ENCODE data around the gene PLCXD3.

Gene PLCXD3

DNA sequence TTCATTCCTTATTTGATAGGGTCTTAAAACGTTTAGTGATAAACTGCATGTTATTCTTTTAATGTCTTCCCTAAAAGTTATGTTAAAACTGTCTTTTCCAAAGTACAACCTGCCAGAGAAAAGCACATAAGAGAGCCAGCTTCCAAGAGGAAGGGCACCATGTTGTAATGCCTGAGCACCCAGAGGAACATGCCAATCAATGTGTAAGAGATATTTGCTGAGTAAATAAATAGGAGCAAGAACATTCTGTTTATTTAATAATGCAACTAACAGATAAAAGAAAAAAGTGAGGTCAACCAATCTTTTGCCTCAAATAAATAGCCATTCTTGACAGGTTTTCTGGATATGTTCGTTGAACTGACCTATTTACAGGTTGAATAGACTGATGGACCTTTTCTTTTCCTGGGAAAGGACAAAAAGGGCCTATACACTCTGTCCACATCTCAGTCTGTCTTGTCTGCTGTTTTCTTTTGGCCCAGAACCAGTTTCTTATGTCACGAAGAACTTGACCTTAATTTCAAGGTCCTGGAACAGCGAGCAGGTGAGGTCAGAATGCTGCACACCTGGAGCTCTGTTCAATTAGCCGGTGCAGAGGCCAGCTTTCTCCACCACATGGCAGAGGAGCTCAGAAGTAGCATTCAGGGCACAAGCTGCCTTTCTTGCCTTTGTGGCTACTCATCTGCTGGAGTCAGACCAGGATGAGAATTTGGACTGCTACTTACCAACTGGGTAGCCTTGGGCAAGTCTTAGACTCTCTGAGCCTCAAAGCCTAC lies 77.7 kb downstream of the PLCXD3 start:
- Histone ChIP-seq H3K27me3 (ENCODE audit: control insufficient read depth, insufficient read depth, low read length) (no peaks in the 10 kb centered on the region), H3K36me3 (ENCODE audit: control insufficient read depth, low read depth, low read length) (no peaks in the 10 kb centered on the region), H3K9me3 (ENCODE audit: control insufficient read depth, low read depth, low read length) (no peaks in the 10 kb centered on the region), H3K27ac (ENCODE audit: low read length) (no peak overlapping the region), H3K4me1 (ENCODE audit: control insufficient read depth, low read depth, low read length) (peaks cover 12% of the 10 kb centered on the region), H3K4me3 (ENCODE audit: low read length) (no peak overlapping the region), H3K9ac (ENCODE audit: low read length) (no peak overlapping the region)

DNA sequence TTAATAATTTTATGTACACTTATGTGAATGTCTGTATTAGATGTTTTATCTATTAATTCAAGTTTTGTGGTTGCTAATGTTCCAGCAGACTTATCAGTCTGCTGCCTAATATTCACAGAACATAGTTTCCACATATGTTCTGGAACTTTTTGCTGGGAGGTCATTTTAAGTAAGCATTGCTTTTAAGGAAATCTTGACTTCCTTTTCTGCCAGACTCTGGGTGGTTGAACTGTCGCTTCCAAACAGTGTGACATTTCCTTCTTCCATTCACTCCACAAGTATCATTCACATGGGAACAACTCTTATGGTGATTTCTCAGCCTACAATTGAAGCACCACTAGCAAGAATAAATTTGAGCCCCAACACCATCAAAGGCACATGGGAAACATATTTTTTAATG lies 82.9 kb downstream of the PLCXD3 start:
- H3K27ac ChIP-seq (ENCODE audit: low read length), result no peak overlapping the region
- H3K4me1 ChIP-seq (ENCODE audit: control insufficient read depth, low read depth, low read length), result peaks cover 17% of the 10 kb centered on the region
- H3K36me3 ChIP-seq (ENCODE audit: control insufficient read depth, low read depth, low read length), result no peaks in the 10 kb centered on the region
- H3K4me3 ChIP-seq (ENCODE audit: low read length), result no peak overlapping the region
- no peak overlapping the region for H3K9ac ChIP-seq (ENCODE audit: low read length)
- H3K9me3 ChIP-seq (ENCODE audit: control insufficient read depth, low read depth, low read length), result no peaks in the 10 kb centered on the region
- no peaks in the 10 kb centered on the region for H3K27me3 ChIP-seq (ENCODE audit: control insufficient read depth, insufficient read depth, low read length)

DNA sequence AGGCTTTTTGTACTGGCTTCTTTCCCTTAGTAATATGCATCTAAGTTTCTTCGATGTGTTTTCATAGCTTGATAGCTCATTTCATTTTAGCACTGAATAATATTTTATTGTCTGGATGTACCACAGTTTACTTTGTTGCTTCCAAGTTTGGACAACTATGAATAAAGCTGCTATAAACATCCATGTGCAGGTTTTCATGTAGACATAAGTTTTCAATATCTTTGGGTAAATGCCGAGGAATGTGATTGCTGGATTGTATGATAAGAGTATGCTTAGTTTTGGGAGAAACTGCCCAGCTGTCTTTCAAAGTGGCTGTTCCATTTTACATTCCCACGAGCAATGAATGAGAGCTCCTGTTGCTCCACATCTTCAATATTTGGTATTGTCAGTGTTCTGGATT lies 84.7 kb downstream of the PLCXD3 start:
- Histone ChIP-seq H3K27ac (ENCODE audit: low read length) (no peak overlapping the region), H3K9me3 (ENCODE audit: control insufficient read depth, low read depth, low read length) (no peaks in the 10 kb centered on the region), H3K4me1 (ENCODE audit: control insufficient read depth, low read depth, low read length) (peaks cover 17% of the 10 kb centered on the region), H3K9ac (ENCODE audit: low read length) (no peak overlapping the region), H3K27me3 (ENCODE audit: control insufficient read depth, insufficient read depth, low read length) (no peaks in the 10 kb centered on the region), H3K4me3 (ENCODE audit: low read length) (no peak overlapping the region), H3K36me3 (ENCODE audit: control insufficient read depth, low read depth, low read length) (no peaks in the 10 kb centered on the region)

DNA sequence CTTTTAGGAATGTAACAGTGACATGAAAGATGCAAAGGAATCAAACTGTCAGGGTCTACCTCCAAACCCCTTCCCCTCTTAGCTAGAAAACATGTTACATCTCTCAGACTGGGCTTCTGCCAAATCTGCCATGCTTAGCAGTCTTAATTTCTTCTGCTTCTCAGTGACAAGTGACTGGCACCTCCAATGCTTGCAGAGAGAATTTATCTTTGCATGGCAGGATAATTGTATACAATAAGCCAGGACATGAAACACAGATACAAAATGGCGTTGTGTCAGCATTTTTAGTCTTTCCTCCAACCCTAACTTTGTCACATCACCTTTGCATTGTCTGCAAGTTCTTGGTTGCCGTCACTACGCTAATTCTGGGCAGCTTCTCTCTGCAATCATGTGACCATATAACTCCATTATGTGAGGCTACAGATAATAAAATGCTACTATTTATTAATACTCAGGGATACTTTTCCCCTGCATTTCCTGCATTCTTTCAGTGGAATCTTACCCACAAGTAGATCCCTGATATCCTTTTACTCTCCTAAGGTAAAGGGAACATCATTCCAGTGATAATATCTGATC lies 89.8 kb downstream of the PLCXD3 start:
- Histone ChIP-seq H3K4me3 (ENCODE audit: low read length) (no peak overlapping the region), H3K36me3 (ENCODE audit: control insufficient read depth, low read depth, low read length) (no peaks in the 10 kb centered on the region), H3K9ac (ENCODE audit: low read length) (no peak overlapping the region), H3K4me1 (ENCODE audit: control insufficient read depth, low read depth, low read length) (peaks cover 10% of the 10 kb centered on the region), H3K27me3 (ENCODE audit: control insufficient read depth, insufficient read depth, low read length) (no peaks in the 10 kb centered on the region), H3K9me3 (ENCODE audit: control insufficient read depth, low read depth, low read length) (no peaks in the 10 kb centered on the region), H3K27ac (ENCODE audit: low read length) (no peak overlapping the region)

DNA sequence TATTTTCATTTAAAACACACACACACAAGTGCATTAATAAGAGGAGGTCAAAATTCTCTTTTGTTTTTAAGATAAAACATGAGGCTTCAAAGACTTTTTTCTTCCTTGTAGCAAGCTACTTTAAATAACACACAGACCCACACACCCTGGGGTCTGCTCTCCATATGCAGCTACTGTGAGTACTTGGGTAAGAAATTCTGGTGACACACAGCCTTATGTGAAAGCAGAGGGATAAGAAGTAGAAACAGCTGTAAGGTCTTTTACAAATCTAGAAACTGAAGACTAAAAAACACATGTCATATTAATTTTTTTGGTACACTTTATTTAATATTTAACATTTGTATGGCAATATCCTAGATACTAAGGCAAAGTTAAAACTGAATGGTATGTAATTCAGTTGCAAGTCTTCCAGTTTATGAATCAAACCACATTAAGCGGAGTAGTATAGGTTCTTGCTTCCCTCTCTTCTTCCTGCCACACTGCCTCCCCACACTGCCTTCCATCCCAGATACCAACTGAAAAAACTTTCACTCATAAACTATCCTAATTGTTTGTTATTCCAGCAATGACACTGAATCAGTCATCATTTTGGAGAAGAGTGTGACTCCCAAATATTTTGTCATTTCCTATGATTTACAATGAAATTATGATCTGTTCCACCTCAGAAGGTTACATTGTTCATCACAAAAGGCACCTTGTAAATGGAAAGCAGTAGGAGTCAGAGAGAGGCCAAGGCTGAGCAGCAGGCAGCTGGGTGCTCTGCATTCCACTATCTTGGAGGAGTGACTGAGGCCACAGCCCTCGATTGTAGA lies 92.0 kb downstream of the PLCXD3 start:
- peaks cover 10% of the 10 kb centered on the region for H3K4me1 ChIP-seq (ENCODE audit: control insufficient read depth, low read depth, low read length)

DNA sequence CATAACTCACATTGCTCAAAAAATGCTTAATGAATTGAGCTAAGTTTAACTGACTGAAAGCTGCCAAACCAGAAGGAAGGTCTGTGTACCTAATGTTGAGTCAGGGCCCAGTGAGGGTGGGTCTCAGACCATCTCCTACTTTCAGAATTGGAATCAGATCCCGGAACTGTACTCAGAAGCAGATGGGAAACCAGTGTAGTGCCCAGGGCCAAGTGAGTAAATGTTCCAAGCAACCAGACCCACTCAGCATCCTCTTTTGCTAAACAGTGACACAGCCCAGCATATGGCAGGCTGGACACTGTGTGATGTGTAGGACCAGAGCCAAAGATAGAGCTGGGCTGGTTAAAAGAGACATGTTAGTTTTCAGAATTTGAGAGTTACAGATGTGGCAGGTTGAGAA lies 94.1 kb downstream of the PLCXD3 start:
- Histone ChIP-seq H3K4me1 (ENCODE audit: control insufficient read depth, low read depth, low read length) (peaks cover 10% of the 10 kb centered on the region), H3K9me3 (ENCODE audit: control insufficient read depth, low read depth, low read length) (no peaks in the 10 kb centered on the region), H3K27ac (ENCODE audit: low read length) (no peak overlapping the region), H3K36me3 (ENCODE audit: control insufficient read depth, low read depth, low read length) (no peaks in the 10 kb centered on the region), H3K4me3 (ENCODE audit: low read length) (no peak overlapping the region), H3K9ac (ENCODE audit: low read length) (no peak overlapping the region), H3K27me3 (ENCODE audit: control insufficient read depth, insufficient read depth, low read length) (no peaks in the 10 kb centered on the region)

More for the DNA sequence above, 92.0 kb downstream of the PLCXD3 start:
- H3K9ac ChIP-seq (ENCODE audit: low read length), result no peak overlapping the region
- H3K9me3 ChIP-seq (ENCODE audit: control insufficient read depth, low read depth, low read length), result no peaks in the 10 kb centered on the region
- H3K36me3 ChIP-seq (ENCODE audit: control insufficient read depth, low read depth, low read length), result no peaks in the 10 kb centered on the region
- no peak overlapping the region for H3K27ac ChIP-seq (ENCODE audit: low read length)
- H3K27me3 ChIP-seq (ENCODE audit: control insufficient read depth, insufficient read depth, low read length), result no peaks in the 10 kb centered on the region
- no peak overlapping the region for H3K4me3 ChIP-seq (ENCODE audit: low read length)

DNA sequence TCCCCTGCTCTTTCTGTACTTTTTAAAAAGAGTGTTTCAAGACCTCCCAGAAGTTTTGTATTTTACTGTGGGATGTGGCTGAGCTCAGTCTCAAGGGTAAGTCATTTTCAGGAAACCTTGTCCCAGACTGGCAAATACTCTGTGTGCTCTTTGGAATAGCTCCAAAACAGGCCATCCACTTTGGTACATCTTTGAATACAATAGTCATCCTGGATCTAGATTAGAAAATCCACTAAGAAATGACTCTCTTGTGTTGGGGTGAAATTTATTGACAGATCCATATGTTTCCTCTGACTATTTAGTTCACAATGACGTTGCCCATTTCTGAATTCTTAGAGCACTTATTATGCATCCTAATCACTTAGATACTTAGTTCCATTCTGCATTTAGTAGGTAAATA lies 95.2 kb downstream of the PLCXD3 start:
- Histone ChIP-seq H3K27me3 (ENCODE audit: control insufficient read depth, insufficient read depth, low read length) (no peaks in the 10 kb centered on the region), H3K9ac (ENCODE audit: low read length) (no peak overlapping the region), H3K4me1 (ENCODE audit: control insufficient read depth, low read depth, low read length) (peaks cover 10% of the 10 kb centered on the region), H3K36me3 (ENCODE audit: control insufficient read depth, low read depth, low read length) (no peaks in the 10 kb centered on the region), H3K27ac (ENCODE audit: low read length) (no peak overlapping the region), H3K9me3 (ENCODE audit: control insufficient read depth, low read depth, low read length) (no peaks in the 10 kb centered on the region), H3K4me3 (ENCODE audit: low read length) (no peak overlapping the region)

DNA sequence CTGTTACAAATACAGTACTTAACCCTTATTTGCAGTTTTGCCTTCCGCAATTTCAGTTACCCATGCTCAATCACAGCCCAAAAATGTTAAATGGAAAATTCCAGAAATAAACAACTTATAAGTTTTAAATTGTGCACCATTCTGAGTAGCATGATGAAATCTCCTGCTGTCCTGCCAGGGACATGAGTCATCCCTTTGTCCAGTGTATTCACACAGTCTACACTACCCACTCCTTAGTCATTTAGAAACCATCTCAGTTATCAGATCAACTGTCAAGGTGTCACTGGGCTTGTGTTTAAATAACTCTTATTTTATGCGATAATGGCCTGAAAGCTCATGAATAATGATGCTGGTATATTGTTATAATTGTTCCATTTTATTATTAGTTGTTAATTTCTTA lies 95.8 kb downstream of the PLCXD3 start:
- Histone ChIP-seq H3K4me3 (ENCODE audit: low read length) (no peak overlapping the region), H3K9me3 (ENCODE audit: control insufficient read depth, low read depth, low read length) (no peaks in the 10 kb centered on the region), H3K27ac (ENCODE audit: low read length) (no peak overlapping the region), H3K36me3 (ENCODE audit: control insufficient read depth, low read depth, low read length) (no peaks in the 10 kb centered on the region), H3K9ac (ENCODE audit: low read length) (no peak overlapping the region), H3K4me1 (ENCODE audit: control insufficient read depth, low read depth, low read length) (peaks cover 10% of the 10 kb centered on the region), H3K27me3 (ENCODE audit: control insufficient read depth, insufficient read depth, low read length) (no peaks in the 10 kb centered on the region)

DNA sequence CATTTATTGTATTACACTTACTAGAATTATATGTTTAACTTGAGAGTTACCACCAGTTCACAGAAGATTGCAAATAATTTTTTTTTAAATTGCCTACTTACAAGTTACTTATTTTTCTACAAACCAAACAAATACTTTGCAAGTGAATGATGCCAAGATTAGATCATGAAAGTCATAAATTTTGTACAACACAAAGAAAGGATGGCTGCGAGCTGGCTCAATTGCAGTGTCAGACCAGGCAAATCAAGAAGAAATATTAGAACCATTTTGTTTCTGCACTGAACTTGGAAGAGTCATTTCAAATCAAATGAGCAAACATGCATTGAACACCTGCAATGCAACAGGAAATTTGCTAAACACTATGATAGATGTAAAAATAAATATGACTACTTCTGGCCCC lies 97.3 kb downstream of the PLCXD3 start:
- Histone ChIP-seq H3K27ac (ENCODE audit: low read length) (no peak overlapping the region), H3K27me3 (ENCODE audit: control insufficient read depth, insufficient read depth, low read length) (no peaks in the 10 kb centered on the region), H3K9ac (ENCODE audit: low read length) (no peak overlapping the region), H3K36me3 (ENCODE audit: control insufficient read depth, low read depth, low read length) (no peaks in the 10 kb centered on the region), H3K4me3 (ENCODE audit: low read length) (no peak overlapping the region), H3K9me3 (ENCODE audit: control insufficient read depth, low read depth, low read length) (no peaks in the 10 kb centered on the region), H3K4me1 (ENCODE audit: control insufficient read depth, low read depth, low read length) (no peaks in the 10 kb centered on the region)

DNA sequence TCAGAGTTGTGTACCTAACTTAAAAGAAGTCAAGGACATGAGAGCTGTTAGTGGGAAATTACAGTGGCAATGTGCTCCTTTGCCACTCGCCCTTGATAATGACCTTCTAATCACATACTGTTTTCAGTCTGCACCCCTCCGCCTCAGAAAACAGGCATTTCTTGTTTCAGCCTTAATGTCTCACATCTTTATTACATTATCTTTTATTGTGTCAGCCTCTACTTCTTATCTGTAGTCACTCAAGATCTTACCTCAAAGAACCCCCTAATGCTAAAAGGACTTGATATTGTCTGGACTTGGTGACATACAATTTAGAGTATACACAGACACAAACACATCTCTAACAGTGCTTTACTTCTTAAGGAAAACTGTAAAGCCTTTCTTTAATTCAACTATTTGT lies 97.9 kb downstream of the PLCXD3 start:
- no peak overlapping the region for H3K27ac ChIP-seq (ENCODE audit: low read length)
- no peak overlapping the region for H3K4me3 ChIP-seq (ENCODE audit: low read length)
- H3K9ac ChIP-seq (ENCODE audit: low read length), result no peak overlapping the region
- no peaks in the 10 kb centered on the region for H3K9me3 ChIP-seq (ENCODE audit: control insufficient read depth, low read depth, low read length)
- H3K4me1 ChIP-seq (ENCODE audit: control insufficient read depth, low read depth, low read length), result no peaks in the 10 kb centered on the region
- no peaks in the 10 kb centered on the region for H3K36me3 ChIP-seq (ENCODE audit: control insufficient read depth, low read depth, low read length)
- H3K27me3 ChIP-seq (ENCODE audit: control insufficient read depth, insufficient read depth, low read length), result no peaks in the 10 kb centered on the region

DNA sequence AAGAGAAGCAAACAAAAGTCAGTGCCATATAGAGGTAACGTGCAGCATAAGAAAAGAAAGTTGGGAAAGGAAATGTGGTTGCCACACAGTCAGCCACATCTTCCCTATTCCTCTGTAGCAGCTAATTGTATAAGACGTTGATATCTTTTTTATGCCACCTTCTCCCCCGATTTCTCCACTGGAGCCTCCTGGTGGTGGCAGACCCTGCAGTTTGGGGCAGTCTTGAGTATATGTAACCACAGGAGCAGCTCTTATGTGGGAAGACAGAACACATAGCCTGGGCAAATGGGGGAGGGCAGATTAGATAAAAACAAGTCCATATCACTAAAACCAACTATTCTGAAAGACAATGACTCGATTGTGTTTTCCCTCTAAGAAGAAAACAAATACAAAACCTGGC lies 99.7 kb downstream of the PLCXD3 start:
- no peak overlapping the region for H3K4me3 ChIP-seq (ENCODE audit: low read length)
- H3K27me3 ChIP-seq (ENCODE audit: control insufficient read depth, insufficient read depth, low read length), result no peaks in the 10 kb centered on the region
- H3K27ac ChIP-seq (ENCODE audit: low read length), result no peak overlapping the region
- H3K4me1 ChIP-seq (ENCODE audit: control insufficient read depth, low read depth, low read length), result no peaks in the 10 kb centered on the region
- H3K9ac ChIP-seq (ENCODE audit: low read length), result no peak overlapping the region
- H3K9me3 ChIP-seq (ENCODE audit: control insufficient read depth, low read depth, low read length), result no peaks in the 10 kb centered on the region
- H3K36me3 ChIP-seq (ENCODE audit: control insufficient read depth, low read depth, low read length), result no peaks in the 10 kb centered on the region

All from iPS-18a (cell line).